Neural cell (in vitro differentiated cells): ENCODE measurements around the gene EIF3B. TPM values are rescaled to one million over a fixed set of nuclear protein-coding genes. Genes with fewer than 3 reads are reported as not detected.
"Not testable (repeated sequence)": the region's sequence is repeated elsewhere in the genome, so short reads cannot be mapped to it uniquely, and the experiment has no call there.

Experiments
- H2AFZ ChIP-seq: fragments of 200-600, 300-800 bp; sonication (generic), shearing (Covaris generic); 2 replicates; pipeline ENCODE4 v1.6.0; 2014; ENCODE audit warnings: low read depth, mild to moderate bottlenecking, antibody characterized with exemption, low read length, moderate library complexity
- H3F3A ChIP-seq: fragments of 200-600 bp; shearing (Covaris generic); 2 replicates; pipeline ENCODE4 v1.6.1; 2016; ENCODE audit warnings: mild to moderate bottlenecking, moderate library complexity, mixed read lengths, antibody characterized with exemption, low read length; ENCODE audit not compliant: insufficient read depth, poor library complexity, severe bottlenecking
- H3K27ac ChIP-seq: fragments of 200-600, 300-800 bp; sonication (generic), shearing (Covaris generic); 2 replicates; pipeline ENCODE4 v1.5.1; 2014; ENCODE audit warnings: mild to moderate bottlenecking, low read length, moderate library complexity
- H3K27me3 ChIP-seq: fragments of 300-800, 200-600 bp; sonication (generic), shearing (Covaris generic); 2 replicates; pipeline ENCODE4 v1.6.0; 2014; ENCODE audit warnings: mild to moderate bottlenecking, low read depth, low read length, moderate library complexity; ENCODE audit not compliant: insufficient read depth
- H3K36me3 ChIP-seq: fragments of 300-800, 200-600 bp; sonication (generic), shearing (Covaris generic); 2 replicates; pipeline ENCODE4 v1.5.1; 2014; ENCODE audit warnings: mild to moderate bottlenecking, antibody characterized with exemption, low read length, moderate library complexity; ENCODE audit not compliant: insufficient read depth
- H3K4me2 ChIP-seq: fragments of 300-800, 200-600 bp; sonication (generic), shearing (Covaris generic); 2 replicates; pipeline ENCODE4 v1.6.0; 2014; ENCODE audit warnings: mild to moderate bottlenecking, low read length
- H3K4me3 ChIP-seq: fragments of 300-800, 200-600 bp; sonication (generic), shearing (Covaris generic); 2 replicates; pipeline ENCODE4 v1.5.1; 2014; ENCODE audit warnings: mild to moderate bottlenecking, low read length, moderate library complexity
- H3K79me2 ChIP-seq: fragments of 200-600 bp; shearing (Covaris generic); replicated peaks from 2 replicates; pipeline ENCODE4 v1.6.0; 2014; ENCODE audit warnings: mild to moderate bottlenecking, low read length, moderate library complexity; ENCODE audit not compliant: insufficient read depth
- H3K9ac ChIP-seq: fragments of 300-800, 200-600 bp; sonication (generic), shearing (Covaris generic); 2 replicates; pipeline ENCODE4 v1.6.1; 2016; ENCODE audit warnings: mild to moderate bottlenecking, low read length, mixed read lengths
- H3K9me2 ChIP-seq: fragments of 200-600 bp; shearing (Covaris generic); 2 replicates; pipeline ENCODE4 v1.6.1; 2016; ENCODE audit warnings: mild to moderate bottlenecking, low read length, mixed read lengths; ENCODE audit not compliant: insufficient read depth
- H3K9me3 ChIP-seq: fragments of 200-600, 300-800 bp; sonication (generic), shearing (Covaris generic); 2 replicates; pipeline ENCODE4 v1.6.1; 2016; ENCODE audit warnings: mild to moderate bottlenecking, mixed run types, low read length, moderate library complexity, mixed read lengths
- H4K20me1 ChIP-seq: fragments of 200-600 bp; shearing (Covaris generic); 2 replicates; pipeline ENCODE4 v1.6.1; 2016; ENCODE audit warnings: mild to moderate bottlenecking, mixed run types; ENCODE audit not compliant: insufficient read depth
- EP300 ChIP-seq: fragments of 450-650 bp; conservative IDR thresholded peaks from 2 replicates; pipeline ENCODE4 v1.6.1; 2014; ENCODE audit warnings: antibody characterized with exemption, mild to moderate bottlenecking, moderate library complexity; ENCODE audit not compliant: poor library complexity, severe bottlenecking
- EZH2 ChIP-seq: fragments of 200-600, 300-800 bp; shearing (Covaris generic), sonication (generic); IDR thresholded peaks from 2 replicates; pipeline ENCODE4 v1.6.1; 2014; ENCODE audit warnings: antibody characterized with exemption, low read length, borderline replicate concordance, mild to moderate bottlenecking; ENCODE audit not compliant: insufficient read depth, poor library complexity, severe bottlenecking
- MXI1 ChIP-seq: fragments of 450-650 bp; conservative IDR thresholded peaks from 2 replicates; pipeline ENCODE4 v1.6.1; 2014; ENCODE audit warnings: antibody characterized with exemption, mild to moderate bottlenecking; ENCODE audit not compliant: poor library complexity, severe bottlenecking
- POLR2AphosphoS5 ChIP-seq: IDR thresholded peaks from 2 replicates; pipeline ENCODE4 v1.6.1; 2012
- RAD21 ChIP-seq: fragments of 450-650 bp; conservative IDR thresholded peaks from 2 replicates; pipeline ENCODE4 v1.6.1; 2014; ENCODE audit warnings: antibody characterized with exemption, mild to moderate bottlenecking, moderate library complexity
- SMC3 ChIP-seq: fragments of 450-650 bp; conservative IDR thresholded peaks from 2 replicates; pipeline ENCODE4 v1.6.1; 2014; ENCODE audit warnings: antibody characterized with exemption, mild to moderate bottlenecking, moderate library complexity; ENCODE audit not compliant: poor library complexity
- TAF1 ChIP-seq: IDR thresholded peaks from 2 replicates; pipeline ENCODE4 v1.6.1; 2012; ENCODE audit warnings: low read depth
- polyA plus RNA-seq: library from polyadenylated mRNA; depleted of rRNA; stranded (reverse); fragments of >200 nt; gene quantifications from 2 replicates; pipeline ENCODE4 v1.2.3, GENCODE V29; 2014
- TF ChIP-seq, protein P1 (sequence below): fragments of 450-650 bp; IDR thresholded peaks from 2 replicates; pipeline ENCODE4 v1.5.1; 2014; ENCODE audit warnings: antibody characterized with exemption, mild to moderate bottlenecking, moderate library complexity; ENCODE audit not compliant: poor library complexity, severe bottlenecking

The EIF3B gene
- polyA plus RNA-seq, 1 donor from 2014 or later = 65.1 TPM

DNA sequence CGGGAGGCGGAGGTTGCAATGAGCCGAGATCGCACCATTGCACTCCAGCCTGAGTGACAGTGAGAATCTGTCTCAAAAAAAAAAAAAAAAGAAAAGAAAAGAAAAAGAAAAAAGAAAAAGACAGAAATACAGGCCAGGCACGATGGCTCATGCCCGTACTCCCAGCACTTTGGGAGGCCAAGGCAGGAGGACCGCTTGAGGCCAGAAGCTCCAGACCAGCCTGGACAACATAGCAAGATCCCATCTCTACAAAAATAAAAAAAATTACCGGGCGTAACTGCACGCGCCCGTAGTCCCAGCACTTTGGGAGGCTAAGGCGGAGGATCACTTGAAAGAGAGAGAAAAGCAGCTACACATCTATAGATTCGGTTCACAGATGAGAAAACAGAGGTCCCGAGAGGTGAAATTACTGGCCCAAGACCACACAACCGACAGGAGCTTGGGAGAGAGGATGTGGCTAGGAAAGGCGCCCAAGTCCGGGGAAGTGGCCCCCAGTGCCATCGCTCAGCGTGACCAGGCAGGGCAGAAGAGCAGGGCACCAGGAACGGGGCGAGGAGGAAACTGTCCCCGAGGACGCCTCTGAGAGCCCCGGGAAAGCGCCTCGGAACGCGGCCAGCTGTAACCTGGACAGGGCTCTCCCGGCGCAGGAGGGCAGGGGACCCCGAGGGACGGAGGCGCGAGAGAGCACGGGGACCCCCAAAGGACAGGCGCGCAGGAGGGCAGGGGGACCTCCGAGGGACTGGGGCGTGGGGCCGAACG lies 41.0 kb upstream of the EIF3B start:
- Histone ChIP-seq H2AFZ (peak overlapping the region; percentile 73), H3K9me2 (no peaks in the 10 kb centered on the region), H3K27me3 (no peaks in the 10 kb centered on the region), H4K20me1 (no peaks in the 10 kb centered on the region), H3K9me3 (no peaks in the 10 kb centered on the region), H3K4me3 (peak overlapping the region; percentile 92), H3K4me2 (peak overlapping the region; percentile 68), H3K36me3 (no peaks in the 10 kb centered on the region), H3K27ac (no peak overlapping the region), H3F3A (no peaks in the 10 kb centered on the region), H3K9ac (peak overlapping the region; percentile 72), H3K79me2 (no peaks in the 10 kb centered on the region)
- no peak for TF ChIP-seq RAD21

DNA sequence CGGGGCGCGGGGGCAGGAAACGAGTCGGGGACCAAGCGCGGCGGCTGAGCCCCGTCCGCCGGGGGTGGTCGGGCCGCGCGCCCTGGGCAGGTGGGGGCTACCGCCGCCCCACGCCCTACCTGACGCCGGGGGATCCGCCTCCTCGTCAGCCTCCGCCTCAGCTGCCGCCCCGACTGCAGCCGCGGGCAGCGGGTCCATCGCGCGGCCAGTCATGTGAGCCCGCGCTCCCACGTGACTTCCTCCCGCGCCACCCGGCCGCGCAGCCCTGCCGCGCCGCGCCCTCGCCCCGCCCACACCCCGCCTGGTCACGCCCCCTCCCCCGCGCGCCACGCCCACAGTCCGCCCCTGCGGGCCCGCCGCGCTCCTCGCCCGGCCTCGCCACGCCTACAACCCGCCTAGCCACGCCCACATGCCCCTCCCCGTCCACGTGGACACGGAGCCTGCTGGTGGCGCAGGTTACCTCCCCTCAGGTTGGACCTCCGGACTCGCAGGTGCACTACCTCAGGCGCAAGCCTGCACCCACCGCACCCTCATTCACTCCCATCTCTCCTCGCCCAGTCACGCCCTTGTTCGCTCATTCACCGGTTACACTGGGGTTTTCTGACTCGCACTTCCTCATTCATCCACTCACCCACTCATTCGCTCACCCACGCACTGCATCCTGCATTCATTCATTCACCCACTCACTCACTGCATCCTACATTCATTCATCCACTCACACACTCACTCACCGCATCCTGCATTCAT lies 40.2 kb upstream of the EIF3B start, which contains the start of gene SNX8:
Gene SNX8 (minus strand): TSS at position 233 of the 747 bp plus-strand sequence. CDS start 20 bp downstream, at position 213.
- Histone ChIP-seq H3K4me2 (peak within 1 kb of the TSS; percentile 68), H3K9ac (peak within 1 kb of the TSS; percentile 72), H3K9me3 (no peaks in the 10 kb centered on the region), H3F3A (no peaks in the 10 kb centered on the region), H3K4me3 (peak within 1 kb of the TSS; percentile 92), H3K9me2 (no peaks in the 10 kb centered on the region), H3K36me3 (no peaks in the 10 kb centered on the region), H3K27me3 (no peaks in the 10 kb centered on the region), H3K27ac (no peak within 1 kb of the TSS), H2AFZ (peak within 1 kb of the TSS; percentile 73), H3K79me2 (no peaks in the 10 kb centered on the region), H4K20me1 (no peaks in the 10 kb centered on the region)
- TF ChIP-seq POLR2AphosphoS5 (peak; percentile 28), MXI1 (peak; percentile 83), EZH2 (no peak), SMC3 (peak; percentile 21)

DNA sequence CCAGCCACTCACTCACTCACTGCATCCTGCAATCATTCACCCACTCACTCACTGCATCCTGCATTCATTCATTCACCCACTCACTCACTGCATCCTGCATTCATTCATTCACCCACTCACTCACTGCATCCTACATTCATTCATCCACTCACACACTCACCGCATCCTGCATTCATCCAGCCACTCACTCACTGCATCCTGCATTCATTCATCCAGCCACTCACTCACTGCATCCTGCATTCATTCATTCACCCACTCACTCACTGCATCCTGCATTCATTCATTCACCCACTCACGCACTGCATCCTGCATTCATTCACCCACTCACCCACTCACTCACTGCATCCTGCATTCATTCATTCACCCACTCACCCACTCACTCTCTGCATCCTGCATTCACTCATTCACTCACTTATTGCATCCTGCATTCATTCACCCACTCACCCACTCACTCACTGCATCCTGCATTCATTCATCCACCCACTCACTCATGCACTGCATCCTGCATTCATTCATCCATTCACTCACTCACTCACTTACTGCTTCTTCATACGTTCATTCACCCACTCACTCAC lies 39.6 kb upstream of the EIF3B start:
- H2AFZ ChIP-seq, H3K27ac ChIP-seq: not testable (repeated sequence)
- peak overlapping the region; percentile 92 for H3K4me3 ChIP-seq

DNA sequence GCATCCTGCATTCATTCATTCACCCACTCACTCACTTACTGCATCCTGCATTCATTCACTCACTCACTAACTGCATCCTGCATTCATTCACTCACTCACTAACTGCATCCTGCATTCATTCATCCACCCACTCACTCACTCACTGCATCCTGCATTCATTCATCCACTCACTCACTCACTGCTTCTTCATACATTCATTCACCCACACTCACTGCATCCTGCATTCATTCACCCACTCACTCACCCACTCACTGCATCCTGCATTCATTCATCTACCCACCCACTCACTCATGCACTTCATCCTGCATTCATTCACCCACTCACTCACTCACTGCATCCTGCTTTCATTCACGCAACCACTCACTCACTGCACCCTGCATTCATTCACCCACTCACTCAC lies 38.8 kb upstream of the EIF3B start:
- Histone ChIP-seq H3K4me3 (no peak overlapping the region), H3F3A (no peaks in the 10 kb centered on the region), H3K9me2 (no peaks in the 10 kb centered on the region), H3K36me3 (no peaks in the 10 kb centered on the region), H4K20me1 (no peaks in the 10 kb centered on the region), H3K27ac (no peak overlapping the region), H3K9ac (no peak overlapping the region), H3K27me3 (no peaks in the 10 kb centered on the region), H3K9me3 (no peaks in the 10 kb centered on the region), H2AFZ (no peak overlapping the region), H3K4me2 (no peak overlapping the region), H3K79me2 (no peaks in the 10 kb centered on the region)
- no peak for TF ChIP-seq MXI1
- no peak for TF ChIP-seq EP300
- no peak for TF ChIP-seq POLR2AphosphoS5
- TF ChIP-seq, protein P1, sequence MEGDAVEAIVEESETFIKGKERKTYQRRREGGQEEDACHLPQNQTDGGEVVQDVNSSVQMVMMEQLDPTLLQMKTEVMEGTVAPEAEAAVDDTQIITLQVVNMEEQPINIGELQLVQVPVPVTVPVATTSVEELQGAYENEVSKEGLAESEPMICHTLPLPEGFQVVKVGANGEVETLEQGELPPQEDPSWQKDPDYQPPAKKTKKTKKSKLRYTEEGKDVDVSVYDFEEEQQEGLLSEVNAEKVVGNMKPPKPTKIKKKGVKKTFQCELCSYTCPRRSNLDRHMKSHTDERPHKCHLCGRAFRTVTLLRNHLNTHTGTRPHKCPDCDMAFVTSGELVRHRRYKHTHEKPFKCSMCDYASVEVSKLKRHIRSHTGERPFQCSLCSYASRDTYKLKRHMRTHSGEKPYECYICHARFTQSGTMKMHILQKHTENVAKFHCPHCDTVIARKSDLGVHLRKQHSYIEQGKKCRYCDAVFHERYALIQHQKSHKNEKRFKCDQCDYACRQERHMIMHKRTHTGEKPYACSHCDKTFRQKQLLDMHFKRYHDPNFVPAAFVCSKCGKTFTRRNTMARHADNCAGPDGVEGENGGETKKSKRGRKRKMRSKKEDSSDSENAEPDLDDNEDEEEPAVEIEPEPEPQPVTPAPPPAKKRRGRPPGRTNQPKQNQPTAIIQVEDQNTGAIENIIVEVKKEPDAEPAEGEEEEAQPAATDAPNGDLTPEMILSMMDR = no peak
- no peak for TF ChIP-seq TAF1

More for the DNA sequence above, 39.6 kb upstream of the EIF3B start:
- not testable (repeated sequence) for H4K20me1 ChIP-seq, H3K27me3 ChIP-seq, H3K79me2 ChIP-seq, H3F3A ChIP-seq, H3K4me2 ChIP-seq, H3K9me2 ChIP-seq, H3K9me3 ChIP-seq, H3K36me3 ChIP-seq
- peak overlapping the region; percentile 16 for H3K9ac ChIP-seq
